Liver (tissue), 9 donors: ENCODE measurements around the gene RRAS2. TPM values are rescaled to one million over a fixed set of nuclear protein-coding genes. Genes with fewer than 3 reads are reported as not detected.

ENCODE experiments used
- DNase-seq: peaks from one replicate; pipeline ENCODE4 v3.0.0-alpha.2; 2017; ENCODE audit warnings: low spot score
- H3K27ac ChIP-seq, 2 donors: one replicate each; pipeline ENCODE4 v1.7.0; 2013; ENCODE audit warnings: inconsistent platforms in 2 of 2, low read length in 2 of 2, control low read depth in 1 of 2, low read depth in 1 of 2, mild to moderate bottlenecking in 1 of 2
- H3K27me3 ChIP-seq, 4 donors: one replicate each; pipeline versions ENCODE4 v1.6.1 to v1.7.0; 2013; ENCODE audit warnings: low read length in 3 of 4, inconsistent platforms in 1 of 4, mild to moderate bottlenecking in 1 of 4, moderate library complexity in 1 of 4; ENCODE audit not compliant: control insufficient read depth in 4 of 4, insufficient read depth in 4 of 4
- H3K36me3 ChIP-seq, 4 donors: one replicate each; pipeline versions ENCODE4 v1.6.1 to v1.7.0; 2013; ENCODE audit warnings: low read length in 3 of 4, mild to moderate bottlenecking in 3 of 4, low read depth in 1 of 4, moderate library complexity in 1 of 4; ENCODE audit not compliant: control insufficient read depth in 4 of 4, insufficient read depth in 3 of 4
- H3K4me1 ChIP-seq, 4 donors: one replicate each; pipeline versions ENCODE4 v1.6.1 to v1.7.0; 2013; ENCODE audit warnings: low read length in 3 of 4, mild to moderate bottlenecking in 3 of 4, moderate library complexity in 1 of 4; ENCODE audit not compliant: control insufficient read depth in 4 of 4, insufficient read depth in 4 of 4
- H3K4me3 ChIP-seq, 3 donors: one replicate each; pipeline versions ENCODE4 v1.6.1 to v1.7.0; 2013; ENCODE audit warnings: low read length in 3 of 3, control low read depth in 1 of 3, low read depth in 1 of 3, mild to moderate bottlenecking in 1 of 3
- H3K9ac ChIP-seq, 2 donors: one replicate each; pipeline ENCODE4 v1.7.0; 2013; ENCODE audit warnings: low read length in 2 of 2, mild to moderate bottlenecking in 2 of 2, moderate library complexity in 2 of 2, control low read depth in 1 of 2, low read depth in 1 of 2
- H3K9me3 ChIP-seq, 4 donors: one replicate each; pipeline versions ENCODE4 v1.6.1 to v1.7.0; 2013; ENCODE audit warnings: low read length in 3 of 4; ENCODE audit not compliant: control insufficient read depth in 4 of 4
- EGR1 ChIP-seq, 2 donors: IDR thresholded peaks; 2 replicates each; pipeline ENCODE4 v1.6.1; 2016 to 2018; ENCODE audit warnings: antibody characterized with exemption in 2 of 2, low read depth in 2 of 2
- FOXA1 ChIP-seq: IDR thresholded peaks from 2 replicates; pipeline ENCODE4 v1.6.1; 2016; ENCODE audit warnings: antibody characterized with exemption
- FOXA2 ChIP-seq: IDR thresholded peaks from 2 replicates; pipeline ENCODE4 v1.6.1; 2016; ENCODE audit warnings: antibody characterized with exemption
- GABPA ChIP-seq, 2 donors: IDR thresholded peaks in 1 of 2; conservative IDR thresholded peaks in 1 of 2; 2 replicates each; pipeline ENCODE4 v1.6.1; 2016; ENCODE audit warnings: antibody characterized with exemption in 2 of 2, mild to moderate bottlenecking in 1 of 2, moderate library complexity in 1 of 2
- HNF4A ChIP-seq, 2 donors: conservative IDR thresholded peaks; 2 replicates each; pipeline ENCODE4 v1.6.1; 2016; ENCODE audit warnings: antibody characterized with exemption in 2 of 2, mild to moderate bottlenecking in 2 of 2
- HNF4G ChIP-seq: IDR thresholded peaks from 2 replicates; pipeline ENCODE4 v1.6.1; 2016; ENCODE audit warnings: antibody characterized with exemption
- JUND ChIP-seq, 2 donors: IDR thresholded peaks; 2 replicates each; pipeline ENCODE4 v1.6.1; 2016; ENCODE audit warnings: antibody characterized with exemption in 2 of 2
- NR2F2 ChIP-seq: IDR thresholded peaks from 2 replicates; pipeline ENCODE4 v1.6.1; 2016; ENCODE audit warnings: antibody characterized with exemption
- RAD21 ChIP-seq, 2 donors: IDR thresholded peaks; 2 replicates each; pipeline ENCODE4 v1.6.1; 2016; ENCODE audit warnings: antibody characterized with exemption in 2 of 2, mild to moderate bottlenecking in 2 of 2
- RXRA ChIP-seq, 2 donors: IDR thresholded peaks; 2 replicates each; pipeline ENCODE4 v1.6.1; 2017 to 2018; ENCODE audit warnings: antibody characterized with exemption in 2 of 2, mild to moderate bottlenecking in 1 of 2
- SP1 ChIP-seq: IDR thresholded peaks from 2 replicates; pipeline ENCODE4 v1.6.1; 2018; ENCODE audit warnings: antibody characterized with exemption, mild to moderate bottlenecking
- TAF1 ChIP-seq: conservative IDR thresholded peaks from 2 replicates; pipeline ENCODE4 v1.6.1; 2016; ENCODE audit warnings: antibody characterized with exemption, mild to moderate bottlenecking
- YY1 ChIP-seq: IDR thresholded peaks from 2 replicates; pipeline ENCODE4 v1.6.1; 2016; ENCODE audit warnings: antibody characterized with exemption, mild to moderate bottlenecking
- WGBS: extraction: QIAGEN DNeasy Blood & Tissue Kit; methylation state at CpG from one replicate; pipeline ENCODE4 v1.1.7; 2013; 5-methylcytosine and 5-hydroxymethylcytosine counted together
- polyA plus RNA-seq, 2 donors: library from polyadenylated mRNA; stranded (reverse) in 1 of 2; unstranded in 1 of 2; fragments of 200-250 nt in 1 of 2; fragments of >200 nt in 1 of 2; fragmentation: Nextera tagmentation in 1 of 2; extraction: Ambion mirVana in 1 of 2; gene quantifications; one replicate each; pipeline versions ENCODE4 v1.2.1 to v1.2.3, GENCODE V29; 2013 to 2015
- total RNA-seq, 2 donors: library from RNA; depleted of rRNA; stranded (reverse); fragments of >200 nt; gene quantifications; one replicate each; pipeline ENCODE4 v1.2.3, GENCODE V29; 2014
- TF ChIP-seq, protein P1 (sequence below): IDR thresholded peaks from 2 replicates; pipeline ENCODE4 v1.6.1; 2016; ENCODE audit warnings: antibody characterized with exemption, mild to moderate bottlenecking
- TF ChIP-seq, protein P2 (sequence below): IDR thresholded peaks from 2 replicates; pipeline ENCODE4 v1.6.1; 2016; ENCODE audit warnings: antibody characterized with exemption
- TF ChIP-seq, protein P3 (sequence below): fragments of 150-350 bp; IDR thresholded peaks from 2 replicates; pipeline ENCODE4 v1.5.1; 2017; ENCODE audit warnings: improper control_type of control experiment, low read depth, low read length; ENCODE audit not compliant: missing input control
- TF ChIP-seq, protein P4 (sequence below): IDR thresholded peaks from 2 replicates; pipeline ENCODE4 v1.6.1; 2016; ENCODE audit warnings: antibody characterized with exemption
- TF ChIP-seq, protein P5 (sequence below): IDR thresholded peaks from 2 replicates; pipeline ENCODE4 v1.6.1; 2016; ENCODE audit warnings: antibody characterized with exemption
- donor health status: healthy.
- donor health status: healthy.
- donor health status: healthy.
- donor health status: healthy.
- donor health status: healthy.

The RRAS2 gene
- total and polyA plus RNA-seq, 4 donors: 11.2 to 23.8 (median 17.5) TPM

DNA sequence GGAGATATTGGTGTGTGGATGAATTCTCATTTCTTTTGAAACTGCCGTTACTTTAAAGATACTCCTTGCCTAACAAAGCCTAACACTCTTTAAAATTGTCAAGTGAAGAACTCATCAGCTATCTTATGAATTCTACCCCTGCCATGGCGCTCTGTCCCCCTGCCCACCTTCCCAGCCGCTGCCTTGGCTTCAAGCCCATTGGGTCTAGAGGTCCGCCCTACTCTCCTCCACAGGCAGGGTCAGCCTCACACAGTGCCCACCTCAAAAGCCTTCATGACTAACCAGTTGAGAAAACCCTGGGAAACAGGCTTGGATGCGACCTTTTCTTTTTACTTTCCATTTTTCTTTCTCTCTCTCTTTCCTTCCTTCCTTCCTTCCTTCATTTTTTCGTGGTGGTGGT, 128.6 kb downstream of the RRAS2 start (continued):
- TF ChIP-seq, protein P1, sequence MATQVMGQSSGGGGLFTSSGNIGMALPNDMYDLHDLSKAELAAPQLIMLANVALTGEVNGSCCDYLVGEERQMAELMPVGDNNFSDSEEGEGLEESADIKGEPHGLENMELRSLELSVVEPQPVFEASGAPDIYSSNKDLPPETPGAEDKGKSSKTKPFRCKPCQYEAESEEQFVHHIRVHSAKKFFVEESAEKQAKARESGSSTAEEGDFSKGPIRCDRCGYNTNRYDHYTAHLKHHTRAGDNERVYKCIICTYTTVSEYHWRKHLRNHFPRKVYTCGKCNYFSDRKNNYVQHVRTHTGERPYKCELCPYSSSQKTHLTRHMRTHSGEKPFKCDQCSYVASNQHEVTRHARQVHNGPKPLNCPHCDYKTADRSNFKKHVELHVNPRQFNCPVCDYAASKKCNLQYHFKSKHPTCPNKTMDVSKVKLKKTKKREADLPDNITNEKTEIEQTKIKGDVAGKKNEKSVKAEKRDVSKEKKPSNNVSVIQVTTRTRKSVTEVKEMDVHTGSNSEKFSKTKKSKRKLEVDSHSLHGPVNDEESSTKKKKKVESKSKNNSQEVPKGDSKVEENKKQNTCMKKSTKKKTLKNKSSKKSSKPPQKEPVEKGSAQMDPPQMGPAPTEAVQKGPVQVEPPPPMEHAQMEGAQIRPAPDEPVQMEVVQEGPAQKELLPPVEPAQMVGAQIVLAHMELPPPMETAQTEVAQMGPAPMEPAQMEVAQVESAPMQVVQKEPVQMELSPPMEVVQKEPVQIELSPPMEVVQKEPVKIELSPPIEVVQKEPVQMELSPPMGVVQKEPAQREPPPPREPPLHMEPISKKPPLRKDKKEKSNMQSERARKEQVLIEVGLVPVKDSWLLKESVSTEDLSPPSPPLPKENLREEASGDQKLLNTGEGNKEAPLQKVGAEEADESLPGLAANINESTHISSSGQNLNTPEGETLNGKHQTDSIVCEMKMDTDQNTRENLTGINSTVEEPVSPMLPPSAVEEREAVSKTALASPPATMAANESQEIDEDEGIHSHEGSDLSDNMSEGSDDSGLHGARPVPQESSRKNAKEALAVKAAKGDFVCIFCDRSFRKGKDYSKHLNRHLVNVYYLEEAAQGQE: no peak
- no peak for TF ChIP-seq YY1
- no peak for TF ChIP-seq EGR1 (IDR thresholded peaks at IDR 0.05; ENCODE audit: low read depth in 2 of 2)
- no peak for TF ChIP-seq RXRA (IDR thresholded peaks at IDR 0.05)
- no peak for TF ChIP-seq HNF4A (conservative IDR thresholded peaks at IDR 0.05)

DNA sequence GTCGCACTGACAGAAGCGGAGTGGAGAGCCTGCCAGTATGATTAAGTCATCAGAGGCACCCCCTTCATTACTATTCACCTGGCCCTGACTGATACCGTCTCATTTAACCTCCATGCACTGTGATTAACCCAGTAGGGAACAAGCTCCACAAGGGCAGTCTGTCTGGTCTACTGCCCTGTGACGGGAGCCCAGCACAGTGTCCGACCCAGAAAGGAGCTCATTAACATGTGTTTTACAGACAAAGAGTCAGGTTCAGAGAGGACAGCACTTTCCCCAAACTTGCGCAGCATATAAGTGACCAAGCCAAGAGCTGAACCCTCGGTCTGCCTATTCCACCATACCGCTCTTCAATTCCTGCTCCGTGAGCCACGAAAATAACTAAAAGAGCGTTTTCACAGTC, 129.5 kb downstream of the RRAS2 start:
- Histone ChIP-seq H3K4me1 (no peaks in the 10 kb centered on the region), H3K9me3 (peaks cover 0 to 4% (median 0%) of the 10 kb centered on the region in 4 donors), H3K27ac (no peak overlapping the region), H3K27me3 (peaks cover 0 to 7% (median 0%) of the 10 kb centered on the region in 4 donors), H3K36me3 (no peaks in the 10 kb centered on the region), H3K9ac (no peak overlapping the region), H3K4me3 (no peak overlapping the region)
- TF ChIP-seq EGR1 (IDR thresholded peaks at IDR 0.05; ENCODE audit: low read depth in 2 of 2) (no peak), FOXA1 (no peak), GABPA (IDR thresholded peaks at IDR 0.05 in 1 of 2, conservative IDR thresholded peaks at IDR 0.05 in 1 of 2) (no peak), HNF4G (no peak), YY1 (no peak), FOXA2 (no peak), RXRA (IDR thresholded peaks at IDR 0.05) (no peak), SP1 (no peak), TAF1 (no peak), JUND (IDR thresholded peaks at IDR 0.05) (no peak), HNF4A (conservative IDR thresholded peaks at IDR 0.05) (no peak), NR2F2 (no peak), RAD21 (IDR thresholded peaks at IDR 0.05) (no peak)
- TF ChIP-seq, protein P2, sequence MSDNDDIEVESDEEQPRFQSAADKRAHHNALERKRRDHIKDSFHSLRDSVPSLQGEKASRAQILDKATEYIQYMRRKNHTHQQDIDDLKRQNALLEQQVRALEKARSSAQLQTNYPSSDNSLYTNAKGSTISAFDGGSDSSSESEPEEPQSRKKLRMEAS: no peak
- TF ChIP-seq, protein P3, sequence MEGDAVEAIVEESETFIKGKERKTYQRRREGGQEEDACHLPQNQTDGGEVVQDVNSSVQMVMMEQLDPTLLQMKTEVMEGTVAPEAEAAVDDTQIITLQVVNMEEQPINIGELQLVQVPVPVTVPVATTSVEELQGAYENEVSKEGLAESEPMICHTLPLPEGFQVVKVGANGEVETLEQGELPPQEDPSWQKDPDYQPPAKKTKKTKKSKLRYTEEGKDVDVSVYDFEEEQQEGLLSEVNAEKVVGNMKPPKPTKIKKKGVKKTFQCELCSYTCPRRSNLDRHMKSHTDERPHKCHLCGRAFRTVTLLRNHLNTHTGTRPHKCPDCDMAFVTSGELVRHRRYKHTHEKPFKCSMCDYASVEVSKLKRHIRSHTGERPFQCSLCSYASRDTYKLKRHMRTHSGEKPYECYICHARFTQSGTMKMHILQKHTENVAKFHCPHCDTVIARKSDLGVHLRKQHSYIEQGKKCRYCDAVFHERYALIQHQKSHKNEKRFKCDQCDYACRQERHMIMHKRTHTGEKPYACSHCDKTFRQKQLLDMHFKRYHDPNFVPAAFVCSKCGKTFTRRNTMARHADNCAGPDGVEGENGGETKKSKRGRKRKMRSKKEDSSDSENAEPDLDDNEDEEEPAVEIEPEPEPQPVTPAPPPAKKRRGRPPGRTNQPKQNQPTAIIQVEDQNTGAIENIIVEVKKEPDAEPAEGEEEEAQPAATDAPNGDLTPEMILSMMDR: no peak
- TF ChIP-seq, protein P1: no peak
- TF ChIP-seq, protein P4, sequence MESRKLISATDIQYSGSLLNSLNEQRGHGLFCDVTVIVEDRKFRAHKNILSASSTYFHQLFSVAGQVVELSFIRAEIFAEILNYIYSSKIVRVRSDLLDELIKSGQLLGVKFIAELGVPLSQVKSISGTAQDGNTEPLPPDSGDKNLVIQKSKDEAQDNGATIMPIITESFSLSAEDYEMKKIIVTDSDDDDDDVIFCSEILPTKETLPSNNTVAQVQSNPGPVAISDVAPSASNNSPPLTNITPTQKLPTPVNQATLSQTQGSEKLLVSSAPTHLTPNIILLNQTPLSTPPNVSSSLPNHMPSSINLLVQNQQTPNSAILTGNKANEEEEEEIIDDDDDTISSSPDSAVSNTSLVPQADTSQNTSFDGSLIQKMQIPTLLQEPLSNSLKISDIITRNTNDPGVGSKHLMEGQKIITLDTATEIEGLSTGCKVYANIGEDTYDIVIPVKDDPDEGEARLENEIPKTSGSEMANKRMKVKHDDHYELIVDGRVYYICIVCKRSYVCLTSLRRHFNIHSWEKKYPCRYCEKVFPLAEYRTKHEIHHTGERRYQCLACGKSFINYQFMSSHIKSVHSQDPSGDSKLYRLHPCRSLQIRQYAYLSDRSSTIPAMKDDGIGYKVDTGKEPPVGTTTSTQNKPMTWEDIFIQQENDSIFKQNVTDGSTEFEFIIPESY: no peak
- TF ChIP-seq, protein P5, sequence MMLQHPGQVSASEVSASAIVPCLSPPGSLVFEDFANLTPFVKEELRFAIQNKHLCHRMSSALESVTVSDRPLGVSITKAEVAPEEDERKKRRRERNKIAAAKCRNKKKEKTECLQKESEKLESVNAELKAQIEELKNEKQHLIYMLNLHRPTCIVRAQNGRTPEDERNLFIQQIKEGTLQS: no peak
- 60% methylated on average over 11 of the region's 11 CpGs for WGBS
- DNase-seq: no peak
